Mucosa of descending colon (tissue), 3 donors: ENCODE results near the gene PXDN. TPM values are rescaled to one million over a fixed set of nuclear protein-coding genes. Genes with fewer than 3 reads are reported as not detected.

ENCODE experiments used
- ATAC-seq: fragments of 200-7000 bp; cut with Tn5 transposase; one replicate; pipeline ENCODE4 v1.9.1; 2020; ENCODE audit warnings: mild to moderate bottlenecking, moderate library complexity
- DNase-seq, 3 donors: peaks; one replicate each; pipeline ENCODE4 v3.0.0-alpha.2; 2020
- H3K36me3 ChIP-seq: fragments of 200-600 bp; one replicate; pipeline ENCODE4 v1.8.0; 2021; ENCODE audit warnings: low read depth, mild to moderate bottlenecking
- H3K4me1 ChIP-seq: fragments of 200-600 bp; one replicate; pipeline ENCODE4 v1.8.0; 2021; ENCODE audit warnings: low read depth, mild to moderate bottlenecking
- H3K4me3 ChIP-seq: fragments of 200-600 bp; one replicate; pipeline ENCODE4 v1.8.0; 2021; ENCODE audit warnings: mild to moderate bottlenecking
- H3K9me3 ChIP-seq: fragments of 200-600 bp; one replicate; pipeline ENCODE4 v1.8.0; 2021; ENCODE audit warnings: mild to moderate bottlenecking
- intact Hi-C, 2 donors: fragments of 100-400 bp; cut with DNase I in 1 of 2; cut with micrococcal nuclease in 1 of 2; formaldehyde crosslinking; loops; one replicate each; pipeline versions ENCODE4 v1.11.0 to v1.11.1; 2022; cut with DNase I, micrococcal nuclease
- total RNA-seq, 3 donors: library from RNA; stranded (reverse); fragmentation: NEBNext Ultra II Directional in 2 of 3; extraction: Animal tissue kit (Norgen Biotek cat#: 25700) in 2 of 3; gene quantifications; one replicate each; pipeline versions ENCODE4 v1.2.1 to v1.2.4, GENCODE V29; 2021 to 2023
- TF ChIP-seq, protein P1 (sequence below): fragments of 200-600 bp; IDR thresholded peaks from one replicate; pipeline ENCODE4 v1.8.0; 2022; ENCODE audit warnings: antibody characterized with exemption, mild to moderate bottlenecking
- donor health status: DM: no; HTN: no; CAD: no; lungs with moderate emphysema.
- donor health status: DM: no; HTN: no; CAD: no.
- donor health status: DM: no; HTN: yes; CAD: no.

PXDN gene
- total RNA-seq, 3 donors from 2014 or later, result 9.3 to 52.4 (median 11.9) TPM

DNA sequence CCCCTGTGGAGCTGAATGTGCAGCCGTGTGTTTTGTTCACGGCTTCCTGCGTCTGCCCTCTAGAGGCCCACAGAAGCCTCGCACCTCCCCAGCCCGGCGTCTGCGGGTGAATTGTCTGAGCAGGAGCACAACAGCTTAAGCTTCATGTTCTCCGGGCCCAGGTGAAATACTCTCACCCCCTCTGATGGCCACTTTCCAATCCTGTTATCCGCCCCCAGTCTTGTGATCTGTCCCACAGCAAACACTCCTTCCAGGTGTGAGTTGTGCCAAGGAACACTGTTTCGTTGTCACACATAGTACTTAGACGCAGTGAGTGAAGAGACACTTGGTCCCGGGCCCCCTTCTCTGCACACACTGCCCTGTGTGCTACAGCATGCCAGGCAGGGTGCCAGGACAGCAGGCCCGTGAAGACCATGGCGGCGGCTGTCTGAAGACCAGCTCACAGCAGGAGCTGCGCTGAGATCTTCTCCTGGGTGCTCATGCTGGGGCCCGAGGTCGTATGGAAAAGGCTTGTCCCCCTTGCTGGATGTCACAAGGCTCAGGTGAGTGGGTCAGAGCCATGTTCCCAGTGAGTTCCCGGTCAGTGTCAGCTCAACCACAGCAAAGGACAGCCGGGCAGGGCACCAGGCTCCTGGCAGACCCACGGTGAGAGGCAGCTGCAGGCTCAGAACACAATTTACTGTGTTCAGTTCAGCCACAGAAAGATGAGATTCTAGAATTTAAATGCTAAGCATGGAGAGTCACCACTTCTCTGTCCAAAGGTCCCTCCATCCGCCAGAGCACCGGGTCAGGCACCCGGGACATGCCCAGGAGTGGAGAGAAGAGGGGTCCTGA is 6.8 kb upstream of the PXDN start:
- Histone ChIP-seq H3K36me3 (no peaks in the 10 kb centered on the region), H3K4me1 (no peaks in the 10 kb centered on the region), H3K4me3 (no peak overlapping the region), H3K9me3 (peaks cover 7% of the 10 kb centered on the region)
- TF ChIP-seq, protein P1, sequence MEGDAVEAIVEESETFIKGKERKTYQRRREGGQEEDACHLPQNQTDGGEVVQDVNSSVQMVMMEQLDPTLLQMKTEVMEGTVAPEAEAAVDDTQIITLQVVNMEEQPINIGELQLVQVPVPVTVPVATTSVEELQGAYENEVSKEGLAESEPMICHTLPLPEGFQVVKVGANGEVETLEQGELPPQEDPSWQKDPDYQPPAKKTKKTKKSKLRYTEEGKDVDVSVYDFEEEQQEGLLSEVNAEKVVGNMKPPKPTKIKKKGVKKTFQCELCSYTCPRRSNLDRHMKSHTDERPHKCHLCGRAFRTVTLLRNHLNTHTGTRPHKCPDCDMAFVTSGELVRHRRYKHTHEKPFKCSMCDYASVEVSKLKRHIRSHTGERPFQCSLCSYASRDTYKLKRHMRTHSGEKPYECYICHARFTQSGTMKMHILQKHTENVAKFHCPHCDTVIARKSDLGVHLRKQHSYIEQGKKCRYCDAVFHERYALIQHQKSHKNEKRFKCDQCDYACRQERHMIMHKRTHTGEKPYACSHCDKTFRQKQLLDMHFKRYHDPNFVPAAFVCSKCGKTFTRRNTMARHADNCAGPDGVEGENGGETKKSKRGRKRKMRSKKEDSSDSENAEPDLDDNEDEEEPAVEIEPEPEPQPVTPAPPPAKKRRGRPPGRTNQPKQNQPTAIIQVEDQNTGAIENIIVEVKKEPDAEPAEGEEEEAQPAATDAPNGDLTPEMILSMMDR, result peak; percentile 67
- intact Hi-C loops, result no loop called here
- DNase-seq (peak; percentile 45 to 79 (median 70)), ATAC-seq (peak; percentile 78)

DNA sequence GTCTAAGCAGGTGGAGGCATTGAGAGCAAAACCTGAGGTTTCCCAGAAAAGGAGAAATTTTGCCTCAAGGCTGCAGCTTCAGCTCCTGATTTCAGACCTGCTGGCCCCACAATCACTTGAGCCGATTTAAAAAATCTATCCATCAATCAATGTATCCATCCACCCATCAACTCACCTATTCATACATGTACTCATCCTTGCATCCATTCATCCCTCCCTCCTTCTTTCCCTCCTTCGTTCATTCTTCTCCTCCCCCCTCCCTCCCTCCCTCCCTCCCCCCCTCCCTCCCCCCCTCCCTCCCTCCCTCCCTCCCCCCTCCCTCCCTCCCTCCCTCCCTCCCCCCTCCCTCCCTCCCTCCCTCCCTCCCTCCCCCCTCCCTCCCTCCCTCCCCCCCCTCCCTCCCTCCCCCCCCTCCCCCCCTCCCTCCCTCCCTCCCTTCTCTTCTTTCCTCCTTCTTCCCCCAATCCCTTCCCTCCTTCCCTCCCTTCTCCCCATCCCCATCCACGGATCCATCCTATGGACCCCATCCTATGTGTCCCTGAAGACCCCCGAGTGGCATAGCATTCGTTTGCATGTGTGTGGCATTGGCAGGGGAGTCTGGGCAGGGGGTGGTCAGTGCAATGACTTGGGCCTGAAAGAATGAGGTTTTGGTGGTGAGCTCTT is 6.1 kb upstream of the PXDN start:
- DNase-seq (no peak), ATAC-seq (no peak)
- intact Hi-C loops, result no loop called here

DNA sequence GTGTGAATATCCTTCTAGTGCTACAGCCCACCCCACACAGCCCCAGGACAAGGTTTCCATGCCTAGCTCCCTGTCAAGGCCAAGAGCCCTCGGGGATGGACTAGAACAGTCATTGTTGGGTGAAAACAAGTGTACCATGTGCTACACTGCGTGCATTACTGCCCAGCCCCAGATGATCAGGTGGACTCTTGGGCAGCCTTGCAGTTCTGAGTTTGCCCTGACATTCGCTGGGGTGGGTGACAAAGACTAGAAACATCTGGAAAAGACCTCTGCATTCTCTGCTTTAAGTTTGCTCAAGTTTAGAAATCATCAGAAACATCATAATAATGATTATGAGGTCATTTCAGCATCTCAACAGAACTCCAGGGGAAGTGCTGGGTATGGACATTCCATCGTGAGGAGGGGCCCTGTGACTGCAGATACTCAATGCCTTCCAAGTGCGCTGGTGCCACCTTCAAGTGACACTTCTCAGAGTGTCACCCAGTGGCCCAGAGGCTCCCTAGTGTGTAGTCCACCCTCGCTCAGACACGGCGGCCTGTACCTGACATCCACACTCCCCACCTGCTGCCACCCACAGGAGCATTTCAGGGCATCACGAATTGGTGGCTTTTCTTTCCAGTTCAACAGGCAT is 5.3 kb upstream of the PXDN start:
- Histone ChIP-seq H3K4me3 (no peak overlapping the region), H3K9me3 (peaks cover 7% of the 10 kb centered on the region), H3K36me3 (no peaks in the 10 kb centered on the region), H3K4me1 (peaks cover 3% of the 10 kb centered on the region)
- intact Hi-C loops, result loop anchor here in 1 of 2 donors (10.0 kb wide), 2 partner anchors 75 to 155 kb away; no protein-coding TSS in a partner anchor
- peak in 2 of 3 donors; percentile 12 to 27 for DNase-seq
- no peak for ATAC-seq
- TF ChIP-seq, protein P1, result no peak

More for the DNA sequence above, 6.1 kb upstream of the PXDN start:
- Histone ChIP-seq H3K4me1 (peaks cover 1% of the 10 kb centered on the region), H3K9me3 (peaks cover 7% of the 10 kb centered on the region), H3K36me3 (no peaks in the 10 kb centered on the region), H3K4me3 (no peak overlapping the region)
- TF ChIP-seq, protein P1, result no peak

DNA sequence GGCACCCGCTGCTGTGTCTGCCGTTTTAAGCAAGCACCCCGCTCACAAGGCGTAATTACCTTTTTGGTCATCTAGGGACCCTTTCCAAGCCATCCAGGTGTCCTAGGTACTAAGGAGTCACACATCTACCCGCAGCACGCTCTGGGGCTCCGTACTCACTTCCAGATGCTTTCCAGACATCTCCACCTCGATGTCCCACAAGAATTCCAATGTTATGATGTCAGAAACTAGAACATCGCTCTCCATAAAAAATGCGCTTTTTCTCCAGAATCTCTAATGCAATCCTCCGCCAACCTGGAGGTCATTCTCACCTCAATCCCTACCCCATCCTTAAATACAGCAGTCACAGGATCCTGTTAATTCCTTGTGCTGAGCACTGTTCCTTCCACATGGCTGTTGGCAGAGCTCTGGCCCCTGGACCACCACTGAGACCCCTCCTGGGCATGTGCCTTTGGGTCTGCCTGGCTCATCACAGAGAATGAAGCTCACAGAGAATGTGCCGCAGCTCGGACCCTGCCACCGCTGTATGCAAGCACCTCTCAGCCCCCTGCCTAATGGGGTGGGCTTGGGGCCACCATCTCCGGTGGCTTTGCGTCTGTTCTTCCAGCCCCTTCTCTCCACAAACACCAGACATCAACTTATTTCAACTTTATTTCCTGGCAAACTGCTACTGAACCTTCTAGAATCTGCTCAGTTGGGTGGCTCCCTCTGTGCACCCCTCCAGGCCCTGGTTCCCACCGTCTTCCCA is 4.6 kb upstream of the PXDN start:
- H3K4me1 ChIP-seq, result peaks cover 3% of the 10 kb centered on the region
- H3K36me3 ChIP-seq, result no peaks in the 10 kb centered on the region
- DNase-seq (peak in 2 of 3 donors; percentile 9 to 22), ATAC-seq (no peak)
- TF ChIP-seq, protein P1, result no peak
- H3K4me3 ChIP-seq, result no peak overlapping the region
- H3K9me3 ChIP-seq, result no peaks in the 10 kb centered on the region
- intact Hi-C loops, result loop anchor here in 1 of 2 donors (10.0 kb wide), 2 partner anchors 74 to 154 kb away; no protein-coding TSS in a partner anchor

DNA sequence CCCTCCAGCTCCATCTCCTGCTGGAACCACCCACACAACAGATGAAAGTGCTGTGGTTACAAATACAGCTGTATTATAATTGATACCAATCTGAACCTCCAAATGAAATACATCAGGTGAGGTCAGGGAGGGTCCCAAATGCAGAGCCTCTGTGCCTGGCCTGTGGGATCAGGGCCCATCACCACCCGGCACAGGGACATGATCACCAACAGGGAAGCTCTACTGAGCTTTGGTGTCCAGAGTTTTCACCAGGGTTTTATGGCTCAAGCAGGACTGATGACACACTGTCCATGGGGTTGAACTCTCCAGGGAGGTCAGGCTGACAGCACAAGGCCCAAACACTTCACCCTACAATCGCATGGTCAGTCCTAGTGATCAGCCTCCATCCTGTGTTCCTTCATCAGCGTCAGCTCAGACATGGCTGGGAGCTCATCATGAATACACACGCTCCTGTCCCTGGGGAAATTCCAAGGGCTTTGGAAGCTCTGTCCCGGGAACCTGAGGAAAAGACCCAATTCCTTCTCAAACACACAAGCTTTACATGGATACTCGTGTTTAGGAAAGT is 3.9 kb upstream of the PXDN start:
- no peak for ATAC-seq
- H3K9me3 ChIP-seq, result no peaks in the 10 kb centered on the region
- H3K4me3 ChIP-seq, result no peak overlapping the region
- H3K36me3 ChIP-seq, result no peaks in the 10 kb centered on the region
- DNase-seq, result peak in 1 of 3 donors; percentile 7
- intact Hi-C loops, result loop anchor here in 1 of 2 donors (10.0 kb wide), 2 partner anchors 73 to 153 kb away; no protein-coding TSS in a partner anchor
- H3K4me1 ChIP-seq, result peaks cover 3% of the 10 kb centered on the region
- TF ChIP-seq, protein P1, result no peak
